ENCODE results near the gene CHML. TPM values are rescaled to one million over a fixed set of nuclear protein-coding genes. Genes with fewer than 3 reads are reported as not detected.

CHML gene
- total RNA-seq, 3 donors from 2014 or later: 8.5 to 16.7 (median 9.8) TPM

DNA sequence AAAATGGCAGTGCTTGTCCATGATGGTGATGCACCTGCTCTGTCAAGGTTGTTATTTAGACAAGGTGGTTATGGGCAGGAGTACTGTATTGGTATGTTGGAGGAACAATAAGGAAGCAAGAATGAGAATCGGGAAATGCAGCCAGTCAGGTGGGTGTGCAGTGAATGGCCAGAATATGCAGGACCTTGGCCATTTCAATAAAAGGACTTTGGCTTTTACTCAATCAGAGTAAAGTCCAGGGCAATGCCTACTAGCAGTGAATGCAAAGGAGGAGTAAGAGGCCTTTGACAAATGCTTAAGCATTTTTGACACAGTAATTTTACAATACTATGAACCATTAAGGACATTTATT is 2.4 kb upstream of the CHML start:
- H3K9me3 ChIP-seq: no peaks in the 10 kb centered on the region
- H3K4me1 ChIP-seq (ENCODE audit: low read depth): peaks cover 3% of the 10 kb centered on the region
- DNase-seq (peak in 1 of 3 donors; percentile 39), ATAC-seq (peak; percentile 39)
- no peak for TF ChIP-seq CTCF (IDR thresholded peaks at IDR 0.05)
- no peak overlapping the region for H3K4me3 ChIP-seq
- no peaks in the 10 kb centered on the region for H3K36me3 ChIP-seq (ENCODE audit: low read depth)
- intact Hi-C loops (cut with DNase I, micrococcal nuclease): no loop called here

DNA sequence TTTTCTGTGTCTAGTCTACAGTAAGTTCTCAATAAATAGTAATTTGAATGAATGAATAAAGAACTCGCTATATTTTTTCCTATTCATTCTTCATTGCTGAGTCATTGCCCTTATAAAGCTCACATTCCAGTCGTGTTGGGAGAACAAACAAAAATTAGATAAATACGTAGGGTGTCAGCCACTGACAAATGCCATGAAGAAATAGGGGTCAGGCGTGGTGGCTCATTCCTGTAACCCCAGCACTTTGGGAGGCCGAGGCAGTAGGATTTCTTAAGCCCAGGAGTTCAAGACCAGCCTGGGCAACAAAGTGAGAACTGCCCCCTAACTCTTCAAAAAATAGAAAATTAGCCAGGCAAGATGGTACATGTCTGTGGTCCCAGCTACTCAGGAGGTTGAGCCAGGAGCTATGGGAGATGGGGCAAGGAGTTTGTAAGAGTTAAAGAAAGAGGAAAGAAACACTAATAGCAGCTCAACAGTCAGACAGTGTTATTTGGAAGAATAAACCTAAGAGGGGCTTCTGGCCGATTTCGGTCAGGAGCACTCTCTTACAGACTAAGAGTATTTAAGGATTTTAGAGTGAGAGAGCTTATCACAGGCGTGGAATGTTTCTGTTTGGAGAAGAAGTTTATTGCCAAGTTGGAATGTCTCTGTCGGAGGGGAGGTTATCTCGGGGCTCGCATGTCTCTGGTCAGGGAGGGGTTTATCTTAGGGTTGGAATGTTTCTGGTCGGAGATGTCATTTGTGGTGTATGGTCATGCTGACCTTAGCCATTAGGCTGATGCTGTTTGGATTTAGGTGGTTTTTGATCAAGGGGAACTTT is 1.8 kb upstream of the CHML start:
- no peaks in the 10 kb centered on the region for H3K36me3 ChIP-seq (ENCODE audit: low read depth)
- DNase-seq (no peak), ATAC-seq (no peak)
- intact Hi-C loops (cut with DNase I, micrococcal nuclease): no loop called here
- no peak for TF ChIP-seq CTCF (IDR thresholded peaks at IDR 0.05)
- no peaks in the 10 kb centered on the region for H3K9me3 ChIP-seq
- no peak overlapping the region for H3K4me3 ChIP-seq
- H3K4me1 ChIP-seq (ENCODE audit: low read depth): peaks cover 3% of the 10 kb centered on the region

DNA sequence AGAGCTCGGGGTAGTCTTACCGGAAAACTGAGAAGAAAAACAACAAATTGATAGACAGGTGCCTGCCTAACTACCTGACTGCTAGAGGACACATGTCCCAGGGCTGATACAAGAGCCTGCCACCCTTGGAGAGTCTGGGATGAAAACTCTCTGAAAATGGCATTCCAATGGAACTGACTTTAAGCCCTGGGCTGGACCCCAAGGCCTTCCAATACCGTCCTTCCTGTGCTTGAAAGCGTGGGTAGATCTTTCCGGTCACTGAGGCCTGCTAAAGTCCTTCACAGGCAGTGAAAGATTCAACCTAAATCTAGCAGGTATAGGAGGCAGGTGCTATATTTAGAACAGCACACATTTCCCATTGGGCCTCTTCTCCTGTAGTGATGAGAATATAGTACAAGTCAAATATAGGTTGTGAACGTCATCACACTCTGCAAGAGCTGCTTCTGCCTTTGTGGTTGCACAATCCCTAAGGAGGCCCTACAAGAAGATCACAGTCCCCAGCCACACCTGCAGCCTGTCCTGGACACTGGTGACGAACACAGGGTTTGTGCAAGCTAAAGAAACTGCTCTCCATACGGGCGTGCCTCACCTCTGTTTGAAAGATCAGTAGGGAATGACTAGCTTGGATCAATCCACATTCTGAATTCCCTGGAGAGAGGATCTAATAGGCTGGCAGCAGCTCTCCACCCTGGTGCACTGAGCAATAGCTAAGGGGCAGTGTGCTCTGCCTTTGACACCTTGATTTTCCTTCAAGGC is 876 bp upstream of the CHML start:
- no peak for TF ChIP-seq CTCF (IDR thresholded peaks at IDR 0.05)
- peak; percentile 33 to 54 (median 45) for DNase-seq
- H3K4me3 ChIP-seq: no peak overlapping the region
- no peaks in the 10 kb centered on the region for H3K36me3 ChIP-seq (ENCODE audit: low read depth)
- H3K4me1 ChIP-seq (ENCODE audit: low read depth): peaks cover 3% of the 10 kb centered on the region
- intact Hi-C loops (cut with DNase I, micrococcal nuclease): no loop called here
- H3K9me3 ChIP-seq: no peaks in the 10 kb centered on the region
- peak; percentile 57 for ATAC-seq

DNA sequence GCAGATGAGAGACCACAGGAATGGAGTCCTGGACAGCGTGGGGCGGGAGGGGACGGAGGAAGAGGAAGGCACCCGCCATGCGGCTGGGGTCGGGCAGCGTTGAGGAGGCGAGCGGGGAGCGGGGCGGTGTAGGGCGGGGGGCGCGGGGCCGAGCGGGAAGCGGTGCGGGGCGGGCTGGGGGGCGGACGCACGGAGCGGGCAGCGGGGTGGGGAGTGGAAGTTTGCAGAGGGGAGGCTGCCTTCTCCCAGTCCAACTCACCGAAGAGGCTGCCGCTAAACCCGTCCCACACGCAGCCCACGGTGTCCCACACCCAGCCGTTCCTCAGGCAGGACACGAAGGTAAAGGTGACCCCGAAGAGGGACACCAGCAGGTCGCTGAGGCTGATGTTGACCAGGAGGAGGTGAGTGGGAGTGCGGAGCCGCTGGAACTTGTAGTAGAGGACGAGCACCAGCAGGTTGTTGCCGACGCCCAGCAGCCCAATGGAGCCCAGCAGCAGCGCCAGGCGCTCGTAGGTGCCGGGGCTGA is 483 bp downstream of the CHML start:
- DNase-seq: peak in 2 of 3 donors; percentile 30 to 72
- H3K9me3 ChIP-seq: no peaks in the 10 kb centered on the region
- ATAC-seq: peak; percentile 30
- no peaks in the 10 kb centered on the region for H3K36me3 ChIP-seq (ENCODE audit: low read depth)
- peaks cover 3% of the 10 kb centered on the region for H3K4me1 ChIP-seq (ENCODE audit: low read depth)
- peak overlapping the region; percentile 78 for H3K4me3 ChIP-seq
- intact Hi-C loops (cut with DNase I, micrococcal nuclease): no loop called here
- no peak for TF ChIP-seq CTCF (IDR thresholded peaks at IDR 0.05)

GRCh38 chr1:241638909-241639622 is 1.1 kb downstream of the CHML start:
- no peak for DNase-seq
- intact Hi-C loops (cut with DNase I, micrococcal nuclease): no loop called here
- H3K4me1 ChIP-seq (ENCODE audit: low read depth): peaks cover 3% of the 10 kb centered on the region
- H3K36me3 ChIP-seq (ENCODE audit: low read depth): no peaks in the 10 kb centered on the region
- ATAC-seq: no peak
- no peaks in the 10 kb centered on the region for H3K9me3 ChIP-seq
- no peak for TF ChIP-seq CTCF (IDR thresholded peaks at IDR 0.05)
- peak overlapping the region; percentile 78 for H3K4me3 ChIP-seq

All from mucosa of descending colon (tissue), 3 donors.